ENCODE results near the gene ISG20.

DNA sequence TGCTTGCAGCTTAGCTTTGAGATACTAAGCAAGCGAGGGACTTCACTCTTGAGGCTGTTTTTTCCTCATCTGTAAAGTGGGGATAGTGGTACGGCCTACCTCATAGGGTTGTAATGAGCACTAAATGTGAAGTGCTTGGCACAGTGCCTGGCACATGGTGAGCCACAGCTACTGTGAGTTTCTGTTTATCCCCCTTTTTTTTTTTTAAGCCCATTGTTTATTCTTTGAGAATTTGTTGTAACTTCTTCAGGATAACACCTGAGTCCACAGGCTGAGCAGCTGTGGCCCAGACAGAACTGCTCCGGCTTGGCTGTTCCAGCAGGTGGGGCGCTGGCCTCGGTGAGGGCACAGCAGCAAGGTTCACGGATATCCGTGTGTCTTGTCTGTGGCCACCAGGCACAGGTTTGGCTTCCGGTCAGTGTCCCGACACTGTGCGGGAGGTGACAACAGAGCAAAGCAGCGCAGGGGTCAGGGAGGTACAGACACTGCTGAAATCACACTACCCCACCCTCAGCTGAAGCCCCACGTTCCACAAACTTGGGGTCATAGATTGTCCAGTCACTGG, 7.3 kb upstream of the ISG20 start:
- TF ChIP-seq TARDBP (IDR thresholded peaks at IDR 0.05) (no peak), FOXA1 (IDR thresholded peaks at IDR 0.05) (no peak)
